ENCODE data around the gene FERMT2.

FERMT2 gene

GRCh38 chr14:52907949-52908348, 42.9 kb downstream of the FERMT2 start:
- no peak for TF ChIP-seq CTCF (IDR thresholded peaks at IDR 0.05; ENCODE audit: extremely low read depth, insufficient read depth, missing control alignments)
- DNase-seq (ENCODE audit: low spot score): no peak
- in situ Hi-C loops (cut with MboI; ENCODE audit: low pct_unique_long_range_greater_than_20kb, low sequenced_read_pairs, unreplicated experiment): no loop called here

- in situ Hi-C loops (cut with MboI; ENCODE audit: low pct_unique_long_range_greater_than_20kb, low sequenced_read_pairs, unreplicated experiment): no loop called here
- no peak for DNase-seq (ENCODE audit: low spot score)
- no peak for TF ChIP-seq CTCF (IDR thresholded peaks at IDR 0.05; ENCODE audit: extremely low read depth, insufficient read depth, missing control alignments)
Observed at GRCh38 chr14:52906141-52906601, 44.7 kb downstream of the FERMT2 start.

- in situ Hi-C loops (cut with MboI; ENCODE audit: low pct_unique_long_range_greater_than_20kb, low sequenced_read_pairs, unreplicated experiment): no loop called here
- TF ChIP-seq CTCF (IDR thresholded peaks at IDR 0.05; ENCODE audit: extremely low read depth, insufficient read depth, missing control alignments): no peak
- no peak for DNase-seq (ENCODE audit: low spot score)
Observed at GRCh38 chr14:52902971-52903619, 47.8 kb downstream of the FERMT2 start.

- DNase-seq (ENCODE audit: low spot score): no peak
- in situ Hi-C loops (cut with MboI; ENCODE audit: low pct_unique_long_range_greater_than_20kb, low sequenced_read_pairs, unreplicated experiment): no loop called here
- no peak for TF ChIP-seq CTCF (IDR thresholded peaks at IDR 0.05; ENCODE audit: extremely low read depth, insufficient read depth, missing control alignments)
Observed at GRCh38 chr14:52901357-52901980, 49.4 kb downstream of the FERMT2 start.

GRCh38 chr14:52900731-52901130, 50.1 kb downstream of the FERMT2 start:
- in situ Hi-C loops (cut with MboI; ENCODE audit: low pct_unique_long_range_greater_than_20kb, low sequenced_read_pairs, unreplicated experiment): no loop called here
- DNase-seq (ENCODE audit: low spot score): no peak

GRCh38 chr14:52898496-52898895, 52.4 kb downstream of the FERMT2 start:
- TF ChIP-seq CTCF (IDR thresholded peaks at IDR 0.05; ENCODE audit: extremely low read depth, insufficient read depth, missing control alignments): no peak
- in situ Hi-C loops (cut with MboI; ENCODE audit: low pct_unique_long_range_greater_than_20kb, low sequenced_read_pairs, unreplicated experiment): no loop called here

More at GRCh38 chr14:52900731-52901130, 50.1 kb downstream of the FERMT2 start:
- no peak for TF ChIP-seq CTCF (IDR thresholded peaks at IDR 0.05; ENCODE audit: extremely low read depth, insufficient read depth, missing control alignments)

More at GRCh38 chr14:52898496-52898895, 52.4 kb downstream of the FERMT2 start:
- no peak for DNase-seq (ENCODE audit: low spot score)
